ENCODE measurements around the gene TEX12. TPM values are rescaled to one million over a fixed set of nuclear protein-coding genes. Genes with fewer than 3 reads are reported as not detected.

Gene TEX12
- total RNA-seq, 2 experiments from 2014 or later = not detected

GRCh38 chr11:112213753-112214152, 46.6 kb downstream of the TEX12 start:
- ATAC-seq (no peak), DNase-seq (no peak)
- ChIA-PET POLR2A (no interaction called here), CTCF (interaction anchor here (0.6 to 3.9 kb wide), 4 partner anchors 19 to 342 kb away, joined by 3 to 32 read pairs (median 4); no protein-coding TSS in a partner anchor)
- no peaks in the 10 kb centered on the region for H3K9me3 Mint-ChIP-seq
- intact Hi-C loops (cut with micrococcal nuclease) = loop anchor here (10.0 kb wide), 1 partner anchor 341 kb away; no protein-coding TSS in a partner anchor
- H3K4me1 Mint-ChIP-seq (ENCODE audit: low read depth) = peaks cover 5% of the 10 kb centered on the region
- no peak overlapping the region for H3K4me3 Mint-ChIP-seq
- H3K27ac Mint-ChIP-seq = no peak overlapping the region
- H3K36me3 Mint-ChIP-seq (ENCODE audit: low read depth) = no peaks in the 10 kb centered on the region
- no peak for TF ChIP-seq CTCF (IDR thresholded peaks at IDR 0.05)
- H3K27me3 Mint-ChIP-seq = peaks cover 6% of the 10 kb centered on the region

- intact Hi-C loops (cut with micrococcal nuclease) = loop anchor here (10.0 kb wide), 1 partner anchor 339 kb away; no protein-coding TSS in a partner anchor
- ChIA-PET CTCF (interaction anchor here (1.2 to 3.9 kb wide), 2 partner anchors 64 to 66 kb away, joined by 3 to 32 read pairs; no protein-coding TSS in a partner anchor), POLR2A (interaction anchor here (1.0 kb wide), 1 partner anchor 25 kb away, joined by 3 read pairs; no protein-coding TSS in a partner anchor)
- ATAC-seq (no peak), DNase-seq (no peak)
- Mint-ChIP-seq H3K27ac (no peak overlapping the region), H3K9me3 (no peaks in the 10 kb centered on the region), H3K27me3 (peaks cover 6% of the 10 kb centered on the region), H3K4me1 (ENCODE audit: low read depth) (peaks cover 10% of the 10 kb centered on the region), H3K36me3 (ENCODE audit: low read depth) (no peaks in the 10 kb centered on the region), H3K4me3 (no peak overlapping the region)
- TF ChIP-seq CTCF (IDR thresholded peaks at IDR 0.05) = no peak
These were observed 48.4 kb downstream of the TEX12 start for GRCh38 chr11:112215621-112216020.

GRCh38 chr11:112216561-112217105, 49.5 kb downstream of the TEX12 start:
- intact Hi-C loops (cut with micrococcal nuclease) = loop anchor here (10.0 kb wide), 1 partner anchor 338 kb away; no protein-coding TSS in a partner anchor
- no peak for DNase-seq
- POLR2A ChIA-PET = interaction anchor here (1.0 kb wide), 1 partner anchor 24 kb away, joined by 3 read pairs; no protein-coding TSS in a partner anchor

GRCh38 chr11:112219476-112220232, 52.5 kb downstream of the TEX12 start:
- ATAC-seq = peak; percentile 100
- POLR2A ChIA-PET = interaction anchor here (0.7 kb wide), 1 partner anchor 11 kb away, joined by 4 read pairs; no protein-coding TSS in a partner anchor
- H3K9me3 Mint-ChIP-seq = no peaks in the 10 kb centered on the region
- H3K4me1 Mint-ChIP-seq (ENCODE audit: low read depth) = peaks cover 5% of the 10 kb centered on the region
- no peaks in the 10 kb centered on the region for H3K36me3 Mint-ChIP-seq (ENCODE audit: low read depth)
- H3K27ac Mint-ChIP-seq = no peak overlapping the region
- no peak overlapping the region for H3K4me3 Mint-ChIP-seq
- DNase-seq = peak; percentile 54
- intact Hi-C loops (cut with micrococcal nuclease) = loop anchor here (1.0 to 10.0 kb wide), 2 partner anchors 61 to 335 kb away; no protein-coding TSS in a partner anchor
- TF ChIP-seq CTCF (IDR thresholded peaks at IDR 0.05) = peak; percentile 62
- CTCF ChIA-PET = interaction anchor here (0.6 to 7.7 kb wide), 26 partner anchors 8 to 1070 kb away, joined by 3 to 208 read pairs (median 4); no protein-coding TSS in a partner anchor
- no peaks in the 10 kb centered on the region for H3K27me3 Mint-ChIP-seq

More at GRCh38 chr11:112216561-112217105, 49.5 kb downstream of the TEX12 start:
- H3K36me3 Mint-ChIP-seq (ENCODE audit: low read depth) = no peaks in the 10 kb centered on the region
- CTCF ChIA-PET = interaction anchor here (1.2 to 3.9 kb wide), 2 partner anchors 63 to 65 kb away, joined by 3 to 32 read pairs; no protein-coding TSS in a partner anchor
- ATAC-seq = no peak
- no peak overlapping the region for H3K27ac Mint-ChIP-seq
- H3K9me3 Mint-ChIP-seq = no peaks in the 10 kb centered on the region
- peaks cover 6% of the 10 kb centered on the region for H3K4me1 Mint-ChIP-seq (ENCODE audit: low read depth)
- H3K27me3 Mint-ChIP-seq = peaks cover 4% of the 10 kb centered on the region
- H3K4me3 Mint-ChIP-seq = no peak overlapping the region
- TF ChIP-seq CTCF (IDR thresholded peaks at IDR 0.05) = no peak

Data from activated CD8-positive, alpha-beta T cell treated with anti-CD3 and anti-CD28 coated beads for 36 hours (primary cell).